IMR-90 (cell line): Measurements from ENCODE around the gene TTC9. TPM values are rescaled to one million over a fixed set of nuclear protein-coding genes. Genes with fewer than 3 reads are reported as not detected.

Experiments
- ATAC-seq: fragments of 200-7000 bp; cut with Tn5 transposase; 2 replicates; pipeline ENCODE4 v1.9.1; 2020; ENCODE audit warnings: low read depth, mild to moderate bottlenecking, moderate library complexity
- BruUV-seq: library from RNA; stranded (reverse); fragments of 400-500 nt; replicated peaks from 2 replicates; lab custom pipeline; 2021; lab: Mats Ljungman, UMichigan
- CTCF ChIA-PET: fragments of 300-600 bp; formaldehyde crosslinking; extraction: SDS; loops from one replicate; lab custom pipeline; 2021; ENCODE audit warnings: antibody characterized with exemption; lab: Yijun Ruan, JAX
- POLR2A ChIA-PET: fragments of 300-600 bp; sonication (Branson Sonifier 250); formaldehyde crosslinking; loops from one replicate; lab custom pipeline; 2022; ENCODE audit warnings: antibody characterized with exemption; ENCODE audit not compliant: unreplicated experiment; lab: Charles Lee
- DNase-seq: peaks from one replicate; pipeline ENCODE4 v3.0.0; 2013
- H2AFZ ChIP-seq: replicated peaks from 2 replicates; pipeline ENCODE3; 2013; ENCODE audit warnings: low read length, mild to moderate bottlenecking; ENCODE audit not compliant: poor library complexity
- H2AK5ac ChIP-seq: 2 replicates; pipeline ENCODE4 v1.6.1; 2013; ENCODE audit warnings: low read depth, low read length, inconsistent platforms
- H2AK9ac ChIP-seq: replicated peaks from 2 replicates; pipeline ENCODE3; 2013; ENCODE audit warnings: mild to moderate bottlenecking, low read depth, low read length, moderate library complexity; ENCODE audit not compliant: poor library complexity
- H2BK120ac ChIP-seq: 2 replicates; pipeline ENCODE4 v1.6.1; 2013; ENCODE audit warnings: low read depth, low read length, inconsistent platforms
- H2BK15ac ChIP-seq: 3 replicates; pipeline ENCODE4 v1.6.1; 2013; ENCODE audit warnings: low read depth, low read length, inconsistent platforms
- H2BK20ac ChIP-seq: 2 replicates; pipeline ENCODE4 v1.6.1; 2013; ENCODE audit warnings: low read depth, mild to moderate bottlenecking, inconsistent platforms, low read length, moderate library complexity
- H2BK5ac ChIP-seq: 2 replicates; pipeline ENCODE4 v1.6.1; 2013; ENCODE audit warnings: mild to moderate bottlenecking, low read depth, low read length, inconsistent platforms; ENCODE audit not compliant: poor library complexity, severe bottlenecking
- H3K14ac ChIP-seq: replicated peaks from 2 replicates; pipeline ENCODE4 v1.6.1; 2013; ENCODE audit warnings: low read depth, low read length, inconsistent platforms
- H3K18ac ChIP-seq: 2 replicates; pipeline ENCODE4 v1.6.1; 2013; ENCODE audit warnings: low read depth, low read length, control low read depth
- H3K23ac ChIP-seq: 2 replicates; pipeline ENCODE4 v1.6.1; 2013; ENCODE audit warnings: low read depth, low read length, inconsistent platforms
- H3K27ac ChIP-seq: 2 replicates; pipeline ENCODE4 v1.5.1; 2013; ENCODE audit warnings: mild to moderate bottlenecking, control low read depth, low read length; ENCODE audit not compliant: insufficient read depth
- H3K27me3 ChIP-seq: 2 replicates; pipeline ENCODE4 v1.6.1; 2013; ENCODE audit warnings: low read length; ENCODE audit not compliant: control insufficient read depth, insufficient read depth
- H3K36me3 ChIP-seq: 2 replicates; pipeline ENCODE4 v1.6.1; 2013; ENCODE audit warnings: low read length, mixed read lengths; ENCODE audit not compliant: control insufficient read depth, insufficient read depth
- H3K4ac ChIP-seq: 2 replicates; pipeline ENCODE4 v1.6.1; 2013; ENCODE audit warnings: low read depth, low read length, inconsistent platforms
- H3K4me1 ChIP-seq: 2 replicates; pipeline ENCODE4 v1.6.1; 2013; ENCODE audit warnings: low read length, mixed read lengths; ENCODE audit not compliant: control insufficient read depth, insufficient read depth
- H3K4me2 ChIP-seq: 2 replicates; pipeline ENCODE4 v1.6.1; 2013; ENCODE audit warnings: low read depth, mild to moderate bottlenecking, control low read depth, low read length, moderate library complexity
- H3K4me3 ChIP-seq: 2 replicates; pipeline ENCODE4 v1.5.1; 2013; ENCODE audit warnings: low read depth, mild to moderate bottlenecking, control low read depth, low read length, moderate library complexity; ENCODE audit not compliant: insufficient read depth
- H3K56ac ChIP-seq: 2 replicates; pipeline ENCODE4 v1.6.1; 2013; ENCODE audit warnings: low read length, inconsistent platforms; ENCODE audit not compliant: insufficient read depth; ENCODE audit errors: extremely low read depth
- H3K79me1 ChIP-seq, 2 experiments: 2 replicates each; pipeline ENCODE4 v1.6.1; 2013; ENCODE audit warnings: low read length in 2 of 2, inconsistent platforms in 1 of 2, low read depth in 1 of 2
- H3K9ac ChIP-seq: 2 replicates; pipeline ENCODE4 v1.6.1; 2013; ENCODE audit warnings: low read depth, low read length, control low read depth
- H3K9me1 ChIP-seq: 2 replicates; pipeline ENCODE4 v1.6.1; 2013; ENCODE audit warnings: low read length, inconsistent platforms; ENCODE audit not compliant: insufficient read depth
- H3K9me3 ChIP-seq: 2 replicates; pipeline ENCODE4 v1.6.1; 2013; ENCODE audit warnings: low read length; ENCODE audit not compliant: control insufficient read depth, insufficient read depth
- H4K20me1 ChIP-seq: 2 replicates; pipeline ENCODE4 v1.6.1; 2013; ENCODE audit warnings: low read length, inconsistent platforms; ENCODE audit not compliant: insufficient read depth
- H4K5ac ChIP-seq: 2 replicates; pipeline ENCODE4 v1.6.1; 2013; ENCODE audit warnings: mild to moderate bottlenecking, low read depth, low read length, control low read depth
- H4K8ac ChIP-seq, 2 experiments: 2 replicates each; pipeline ENCODE4 v1.6.1; 2013; ENCODE audit warnings: low read depth in 2 of 2, low read length in 2 of 2, control low read depth in 1 of 2, inconsistent platforms in 1 of 2
- H4K91ac ChIP-seq: 2 replicates; pipeline ENCODE4 v1.6.1; 2013; ENCODE audit warnings: low read depth, low read length, inconsistent platforms; ENCODE audit not compliant: insufficient read depth
- BHLHE40 ChIP-seq: fragments of 150-350 bp; IDR thresholded peaks from 2 replicates; pipeline ENCODE4 v1.6.1; 2016; ENCODE audit warnings: mild to moderate bottlenecking, low read depth, low read length
- CEBPB ChIP-seq: IDR thresholded peaks from 2 replicates; pipeline ENCODE4 v1.6.1; 2012; ENCODE audit warnings: low read depth, low read length, improper control_type of control experiment
- CTCF ChIP-seq: conservative IDR thresholded peaks from 2 replicates; pipeline ENCODE4 v1.5.1; 2012; ENCODE audit warnings: mild to moderate bottlenecking, low read depth, low read length, improper control_type of control experiment
- ELK1 ChIP-seq: fragments of 150-350 bp; IDR thresholded peaks from 2 replicates; pipeline ENCODE4 v1.6.1; 2016; ENCODE audit warnings: low read depth, mild to moderate bottlenecking, low read length, moderate library complexity, borderline replicate concordance
- FOS ChIP-seq: fragments of 150-350 bp; IDR thresholded peaks from 2 replicates; pipeline ENCODE4 v1.6.1; 2016; ENCODE audit warnings: low read depth, low read length
- MAFK ChIP-seq: IDR thresholded peaks from 2 replicates; pipeline ENCODE4 v1.6.1; 2012; ENCODE audit warnings: low read depth, low read length, improper control_type of control experiment
- MAZ ChIP-seq: IDR thresholded peaks from 2 replicates; pipeline ENCODE4 v1.6.1; 2012; ENCODE audit warnings: low read depth, mild to moderate bottlenecking, low read length, improper control_type of control experiment, moderate library complexity, borderline replicate concordance
- MXI1 ChIP-seq: IDR thresholded peaks from 2 replicates; pipeline ENCODE4 v1.6.1; 2012; ENCODE audit warnings: low read depth, mild to moderate bottlenecking, low read length, moderate library complexity, borderline replicate concordance
- NFE2L2 ChIP-seq: fragments of 150-350 bp; IDR thresholded peaks from 2 replicates; pipeline ENCODE4 v1.6.1; 2016; ENCODE audit warnings: low read depth, mild to moderate bottlenecking, low read length
- POLR2A ChIP-seq: IDR thresholded peaks from 2 replicates; pipeline ENCODE4 v1.6.1; 2012; ENCODE audit warnings: mild to moderate bottlenecking, low read depth, low read length
- RAD21 ChIP-seq: IDR thresholded peaks from 2 replicates; pipeline ENCODE4 v1.6.1; 2012; ENCODE audit warnings: low read length, improper control_type of control experiment
- RCOR1 ChIP-seq: IDR thresholded peaks from 2 replicates; pipeline ENCODE4 v1.6.1; 2012; ENCODE audit warnings: mild to moderate bottlenecking, low read length, improper control_type of control experiment; ENCODE audit not compliant: insufficient replicate concordance
- RFX5 ChIP-seq: IDR thresholded peaks from 2 replicates; pipeline ENCODE4 v1.8.0; 2012; ENCODE audit warnings: low read depth, mild to moderate bottlenecking, low read length, moderate library complexity
- SMC3 ChIP-seq: fragments of 150-350 bp; IDR thresholded peaks from 2 replicates; pipeline ENCODE4 v1.6.1; 2016; ENCODE audit warnings: low read depth, mild to moderate bottlenecking, antibody characterized with exemption, low read length, moderate library complexity
- WGBS, 2 experiments: methylation state at CpG; one replicate each; pipeline versions ENCODE4 v1.1.5 to v1.1.7; 2013; ENCODE audit warnings: missing lambda C conversion rate in 2 of 2; ENCODE audit not compliant: insufficient read length in 1 of 2; ENCODE audit errors: extremely low coverage in 2 of 2; 5-methylcytosine and 5-hydroxymethylcytosine counted together
- dilution Hi-C: fragments of 300-500 bp; cut with HindIII; formaldehyde crosslinking; loops from one replicate; pipeline ENCODE4 v1.14.3; 2018; ENCODE audit warnings: low sequenced_read_pairs; ENCODE audit not compliant: unreplicated experiment
- in situ Hi-C: fragments of 300-500 bp; cut with MboI; formaldehyde crosslinking; loops from 3 replicates; pipeline ENCODE4 v1.14.3; 2019; ENCODE audit warnings: low sequenced_read_pairs, inconsistent platforms, mixed read lengths
- intact Hi-C: fragments of 100-400 bp; cut with micrococcal nuclease; formaldehyde crosslinking; loops from 2 replicates; pipeline ENCODE4 v1.10.0; 2022
- polyA plus RNA-seq, 3 experiments: library from polyadenylated mRNA; depleted of rRNA; stranded (reverse); fragments of >200 nt; gene quantifications; 2 replicates each; pipeline ENCODE4 v1.2.3, GENCODE V29; 2012; ENCODE audit warnings: low replicate concordance in 1 of 3
- total RNA-seq: library from RNA; depleted of rRNA; stranded (reverse); fragments of >200 nt; gene quantifications from 2 replicates; pipeline ENCODE4 v1.2.3, GENCODE V29; 2012
- TF ChIP-seq, protein P1 (sequence below): fragments of 150-350 bp; IDR thresholded peaks from 2 replicates; pipeline ENCODE4 v1.6.1; 2017; ENCODE audit warnings: mild to moderate bottlenecking, antibody characterized with exemption, low read length, low read depth

Gene TTC9
- total and polyA plus RNA-seq, 2 of the 4 experiments (the other 2 are of a cell fraction): 0.02 TPM; not detected in 1

GRCh38 chr14:70713096-70713495 is 71.4 kb downstream of the TTC9 start:
- POLR2A ChIA-PET: interaction anchor here (0.8 kb wide), 1 partner anchor 336 kb away, joined by 10 read pairs; no protein-coding TSS in a partner anchor
- Histone ChIP-seq H3K56ac (no peak overlapping the region), H3K27me3 (peaks cover 26% of the 10 kb centered on the region), H3K9me3 (no peaks in the 10 kb centered on the region), H3K27ac (no peak overlapping the region), H3K4me1 (no peaks in the 10 kb centered on the region), H2AFZ (no peak overlapping the region), H3K4ac (no peak overlapping the region), H2BK120ac (no peak overlapping the region), H3K36me3 (no peaks in the 10 kb centered on the region), H3K9ac (no peak overlapping the region), H3K4me3 (no peak overlapping the region), H4K5ac (no peak overlapping the region), H3K18ac (no peak overlapping the region), H4K8ac (no peak overlapping the region), H2AK5ac (no peak overlapping the region), H4K91ac (no peak overlapping the region), H3K4me2 (no peak overlapping the region), H2BK15ac (no peak overlapping the region), H4K20me1 (no peaks in the 10 kb centered on the region), H2BK5ac (no peak overlapping the region), H2BK20ac (no peak overlapping the region), H3K23ac (no peak overlapping the region), H3K9me1 (no peaks in the 10 kb centered on the region), H3K14ac (no peak overlapping the region), H3K79me1 (no peaks in the 10 kb centered on the region), H2AK9ac (no peak overlapping the region)
- DNase-seq (no peak), ATAC-seq (no peak)
- in situ Hi-C loops (no loop called here), dilution Hi-C loops (no loop called here), intact Hi-C loops (loop anchor here (5.0 to 10.0 kb wide), 4 partner anchors 174 to 618 kb away; no protein-coding TSS in a partner anchor)
- no TSS peak for BruUV-seq
- CTCF ChIA-PET: no interaction called here
- TF ChIP-seq ELK1 (no peak), FOS (no peak), RFX5 (no peak), RAD21 (no peak), CTCF (no peak), MAZ (no peak), MXI1 (no peak), SMC3 (no peak), CEBPB (no peak), NFE2L2 (no peak), POLR2A (no peak), BHLHE40 (no peak), RCOR1 (no peak), MAFK (no peak)
- TF ChIP-seq, protein P1, sequence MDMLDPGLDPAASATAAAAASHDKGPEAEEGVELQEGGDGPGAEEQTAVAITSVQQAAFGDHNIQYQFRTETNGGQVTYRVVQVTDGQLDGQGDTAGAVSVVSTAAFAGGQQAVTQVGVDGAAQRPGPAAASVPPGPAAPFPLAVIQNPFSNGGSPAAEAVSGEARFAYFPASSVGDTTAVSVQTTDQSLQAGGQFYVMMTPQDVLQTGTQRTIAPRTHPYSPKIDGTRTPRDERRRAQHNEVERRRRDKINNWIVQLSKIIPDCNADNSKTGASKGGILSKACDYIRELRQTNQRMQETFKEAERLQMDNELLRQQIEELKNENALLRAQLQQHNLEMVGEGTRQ: no peak
- WGBS, 2 experiments: no CpG with 5 or more reads among the region's 4 CpGs
